NCI-H146 (cell line): Measurements from ENCODE around the gene PABPN1L.

Source experiments
- DNase-seq: peaks from one replicate; lab custom pipeline; 2025; lab: John Stamatoyannopoulos, UW

PABPN1L gene, protein sequence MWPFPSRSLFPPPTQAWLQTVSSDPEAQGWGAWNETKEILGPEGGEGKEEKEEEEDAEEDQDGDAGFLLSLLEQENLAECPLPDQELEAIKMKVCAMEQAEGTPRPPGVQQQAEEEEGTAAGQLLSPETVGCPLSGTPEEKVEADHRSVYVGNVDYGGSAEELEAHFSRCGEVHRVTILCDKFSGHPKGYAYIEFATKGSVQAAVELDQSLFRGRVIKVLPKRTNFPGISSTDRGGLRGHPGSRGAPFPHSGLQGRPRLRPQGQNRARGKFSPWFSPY

DNA sequence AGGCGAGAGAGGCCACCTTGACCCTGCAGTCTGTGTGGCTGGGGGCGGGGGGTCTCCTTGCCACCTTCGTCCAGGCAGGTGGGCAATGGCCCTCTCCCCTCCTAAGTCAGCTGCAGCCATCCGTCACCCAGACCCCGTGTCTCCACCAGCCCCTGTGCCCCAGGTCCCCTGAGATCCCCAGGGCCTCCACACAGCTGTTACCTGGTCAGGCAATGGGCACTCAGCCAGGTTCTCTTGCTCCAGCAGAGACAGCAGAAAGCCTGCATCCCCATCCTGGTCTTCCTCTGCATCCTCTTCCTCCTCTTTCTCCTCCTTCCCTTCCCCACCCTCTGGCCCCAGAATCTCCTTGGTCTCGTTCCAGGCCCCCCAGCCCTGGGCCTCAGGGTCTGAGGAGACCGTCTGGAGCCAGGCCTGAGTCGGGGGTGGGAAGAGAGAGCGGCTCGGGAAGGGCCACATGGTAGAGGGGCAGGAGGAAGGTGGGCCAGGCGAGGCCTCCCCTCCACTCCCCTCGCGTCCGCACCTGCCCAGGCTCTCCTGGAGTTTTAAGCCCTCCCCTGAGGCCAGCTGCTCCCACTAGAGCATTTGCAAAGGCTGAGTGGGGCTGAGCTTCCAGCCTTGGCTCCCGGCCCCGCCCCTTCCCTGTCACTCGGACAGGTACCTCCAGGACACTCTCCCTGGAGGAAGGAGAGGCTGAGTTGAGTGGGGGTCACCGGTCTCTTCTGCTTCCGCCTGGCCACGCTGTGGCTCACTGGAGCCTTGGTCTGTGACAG, at the start of gene PABPN1L:
TSS of gene PABPN1L (minus strand) at position 510 of the 770 bp plus-strand sequence. CDS start at position 456, 54 bp downstream.
- DNase-seq: no peak

DNA sequence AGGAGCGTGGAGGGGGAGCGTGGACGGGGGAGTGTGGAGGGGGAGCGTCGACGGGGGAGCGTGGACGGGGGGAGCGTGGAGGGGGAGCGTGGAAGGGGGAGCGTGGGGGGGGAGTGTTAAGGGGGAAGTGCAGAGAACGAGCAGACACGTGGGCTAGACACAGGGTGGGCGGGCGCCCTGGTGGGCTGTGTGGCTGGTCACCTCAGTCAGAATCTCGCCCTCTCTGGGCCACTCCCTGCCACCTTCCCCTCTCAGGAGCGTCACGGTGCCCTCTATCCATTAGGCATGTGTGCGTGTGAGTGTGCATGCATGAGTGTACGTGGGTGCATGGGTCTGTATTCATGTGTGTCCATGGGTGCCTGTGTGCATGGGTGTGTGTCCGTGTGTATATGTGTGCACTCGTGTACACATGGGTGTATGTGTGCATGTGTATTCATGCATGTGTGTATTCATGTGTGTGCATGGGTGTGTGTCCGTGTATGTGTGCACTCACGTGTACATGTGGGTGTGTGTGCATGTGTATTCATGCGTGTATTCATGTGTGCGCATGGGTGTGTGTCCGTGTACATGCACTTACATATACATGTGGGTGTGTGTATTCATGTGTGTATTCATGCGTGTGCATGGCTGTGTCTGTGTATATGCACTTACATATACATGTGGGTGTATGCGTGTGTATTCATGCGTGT, 49.3 kb upstream of the PABPN1L start:
- no peak for DNase-seq

DNA sequence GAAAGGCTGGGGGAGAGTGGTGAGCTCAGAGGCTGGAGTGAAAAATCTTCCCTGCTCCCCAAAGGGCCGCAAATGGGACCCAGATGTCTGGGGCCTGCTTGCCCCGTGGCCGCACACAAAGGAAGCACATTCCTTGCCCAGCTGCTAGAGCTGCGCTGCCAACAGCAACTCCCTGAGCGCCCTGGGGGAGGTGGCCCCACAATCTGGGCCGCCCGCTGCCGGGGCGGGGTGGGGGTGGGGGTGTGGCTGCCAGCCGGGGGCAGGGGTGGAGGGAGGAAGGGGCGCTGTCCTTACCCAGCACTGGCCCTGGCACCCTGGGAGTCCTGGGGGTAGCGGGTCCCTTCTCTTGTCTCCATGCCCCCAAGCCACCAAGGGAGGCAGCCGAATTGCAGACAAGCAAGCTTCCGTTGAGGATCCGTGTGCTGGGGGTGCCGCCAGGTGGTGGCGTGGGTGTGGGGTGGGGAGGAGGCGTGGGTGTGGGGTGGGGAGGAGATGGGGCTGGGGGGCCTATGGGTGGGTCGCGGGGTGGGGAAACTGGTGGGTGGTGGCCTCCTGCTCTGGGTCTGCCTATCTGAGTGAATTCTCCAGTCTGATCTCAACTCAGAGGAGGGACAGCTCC, 48.4 kb upstream of the PABPN1L start:
- no peak for DNase-seq

DNA sequence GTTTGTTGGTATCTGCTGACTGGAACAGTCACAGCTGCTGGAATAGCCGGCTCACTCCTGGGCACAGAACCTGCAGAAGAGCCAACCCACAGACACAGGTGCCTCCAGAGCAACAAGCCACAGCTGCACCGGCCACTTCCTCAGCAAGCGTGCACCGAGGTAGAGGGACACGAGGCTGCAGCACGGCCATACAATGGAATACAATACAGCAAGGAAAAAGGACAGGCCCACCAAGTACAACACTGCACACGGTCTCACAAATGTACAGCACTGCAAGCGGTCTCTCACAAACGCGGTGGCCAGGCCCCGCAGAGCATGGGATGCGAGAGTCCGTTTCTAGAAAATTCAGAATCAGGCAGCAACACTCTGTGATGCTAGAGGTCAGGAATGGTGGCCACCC, 47.4 kb upstream of the PABPN1L start:
- no peak for DNase-seq

DNA sequence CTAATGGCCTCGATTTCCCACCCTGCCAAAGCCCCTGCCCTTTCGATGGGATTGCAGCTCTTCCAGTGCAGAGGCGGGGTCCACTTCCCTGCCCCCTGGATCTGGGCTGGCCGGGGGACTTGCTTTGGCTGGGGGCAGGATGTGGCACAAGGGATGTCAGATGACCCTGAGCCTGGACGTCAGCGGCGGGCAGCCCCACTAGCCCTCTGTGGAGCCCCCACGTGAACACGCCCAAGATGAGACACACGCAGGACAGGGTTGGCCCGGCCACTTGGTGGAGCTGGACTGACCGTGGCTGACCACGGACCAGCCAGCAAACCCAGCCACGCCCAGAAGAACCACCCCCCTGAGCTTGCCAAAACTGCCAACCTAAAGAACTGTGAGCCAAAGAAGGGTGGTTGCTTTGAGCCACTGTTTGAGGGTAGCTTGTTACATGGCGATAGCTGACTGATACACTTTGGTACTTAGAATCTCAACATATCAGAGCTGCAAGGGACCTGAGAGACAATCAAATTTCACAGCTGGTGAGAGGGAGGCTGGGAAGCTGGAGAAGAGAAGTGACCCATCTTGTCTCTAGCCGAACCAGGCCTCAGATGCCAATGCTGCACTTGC, 46.6 kb upstream of the PABPN1L start:
- no peak for DNase-seq

DNA sequence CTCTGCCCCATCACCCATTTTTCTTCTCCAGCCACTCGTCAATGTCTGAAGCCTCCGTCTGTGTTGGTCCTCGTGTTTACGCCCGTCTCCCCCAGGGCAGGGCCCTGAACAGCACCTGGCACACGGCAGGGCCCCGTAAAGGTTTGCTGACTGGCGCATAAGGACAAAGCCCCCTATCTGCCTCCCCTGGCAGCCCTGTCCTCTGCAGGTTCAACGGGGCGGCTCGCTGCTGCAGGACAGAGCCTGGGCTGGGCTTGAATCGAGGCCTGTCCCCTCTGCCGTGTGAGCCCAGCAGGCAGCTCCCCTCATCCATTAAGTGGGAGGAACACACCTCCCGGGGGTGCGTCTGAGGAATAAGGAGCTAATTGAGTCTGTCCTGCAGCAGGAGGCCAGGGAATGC, 46.1 kb upstream of the PABPN1L start:
- no peak for DNase-seq

DNA sequence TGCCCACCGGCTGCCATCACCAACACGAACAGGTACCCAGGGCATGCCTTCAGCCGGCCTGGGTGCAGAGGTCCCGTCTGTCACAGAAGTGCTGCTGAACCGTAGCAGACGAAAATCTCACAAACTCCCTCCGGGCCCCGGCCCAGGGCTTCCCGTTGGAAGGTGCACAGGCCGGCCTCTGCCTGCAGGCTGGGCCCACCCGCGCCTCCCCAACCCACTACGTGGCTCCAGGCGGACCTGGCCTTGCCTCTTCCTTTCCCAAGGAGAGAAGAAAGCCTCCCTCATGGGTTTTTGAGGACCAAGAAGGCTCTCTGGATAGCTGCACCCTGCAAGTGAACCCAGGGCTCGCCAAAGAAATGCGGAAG, 45.5 kb upstream of the PABPN1L start:
- DNase-seq: no peak

DNA sequence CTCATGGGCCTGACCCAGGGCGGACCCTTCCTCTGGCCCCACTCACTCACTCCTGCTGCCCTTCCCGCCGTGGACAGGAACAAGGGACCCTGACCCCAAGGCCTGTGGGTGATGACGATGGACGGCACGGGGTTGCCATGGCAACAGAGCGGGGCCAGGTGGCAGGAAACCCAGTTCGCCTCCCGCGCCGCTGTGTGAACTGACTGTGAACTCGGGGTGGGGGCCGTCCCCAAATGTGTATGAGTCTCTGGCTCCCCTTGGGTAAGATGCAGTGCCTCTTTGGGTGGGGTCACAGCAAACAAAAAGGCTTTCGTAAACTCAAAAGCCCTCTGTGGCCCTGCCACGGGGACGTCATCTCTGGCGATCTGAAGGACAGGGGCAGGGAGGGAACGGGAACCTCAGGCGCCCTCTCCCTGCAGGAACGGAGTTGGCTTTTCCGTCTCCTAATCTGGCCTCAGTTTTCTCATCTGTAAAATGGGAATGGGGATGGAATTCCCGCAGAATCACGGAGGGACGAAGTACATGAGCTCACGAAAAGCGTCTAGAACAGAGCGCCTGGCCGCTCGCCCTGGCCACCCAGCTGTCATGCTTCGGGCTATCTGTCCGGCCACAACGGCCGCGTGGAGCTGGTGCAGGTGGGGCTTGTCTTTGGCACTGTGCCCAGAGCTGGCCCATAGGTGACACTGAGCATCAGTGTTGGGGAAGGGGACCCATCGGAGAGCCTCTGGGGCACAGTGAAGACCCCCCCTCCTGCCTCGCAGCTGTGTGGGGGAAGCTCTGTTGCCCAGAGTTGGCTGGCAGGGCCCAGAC, 44.9 kb upstream of the PABPN1L start:
- peak; percentile 19 for DNase-seq

DNA sequence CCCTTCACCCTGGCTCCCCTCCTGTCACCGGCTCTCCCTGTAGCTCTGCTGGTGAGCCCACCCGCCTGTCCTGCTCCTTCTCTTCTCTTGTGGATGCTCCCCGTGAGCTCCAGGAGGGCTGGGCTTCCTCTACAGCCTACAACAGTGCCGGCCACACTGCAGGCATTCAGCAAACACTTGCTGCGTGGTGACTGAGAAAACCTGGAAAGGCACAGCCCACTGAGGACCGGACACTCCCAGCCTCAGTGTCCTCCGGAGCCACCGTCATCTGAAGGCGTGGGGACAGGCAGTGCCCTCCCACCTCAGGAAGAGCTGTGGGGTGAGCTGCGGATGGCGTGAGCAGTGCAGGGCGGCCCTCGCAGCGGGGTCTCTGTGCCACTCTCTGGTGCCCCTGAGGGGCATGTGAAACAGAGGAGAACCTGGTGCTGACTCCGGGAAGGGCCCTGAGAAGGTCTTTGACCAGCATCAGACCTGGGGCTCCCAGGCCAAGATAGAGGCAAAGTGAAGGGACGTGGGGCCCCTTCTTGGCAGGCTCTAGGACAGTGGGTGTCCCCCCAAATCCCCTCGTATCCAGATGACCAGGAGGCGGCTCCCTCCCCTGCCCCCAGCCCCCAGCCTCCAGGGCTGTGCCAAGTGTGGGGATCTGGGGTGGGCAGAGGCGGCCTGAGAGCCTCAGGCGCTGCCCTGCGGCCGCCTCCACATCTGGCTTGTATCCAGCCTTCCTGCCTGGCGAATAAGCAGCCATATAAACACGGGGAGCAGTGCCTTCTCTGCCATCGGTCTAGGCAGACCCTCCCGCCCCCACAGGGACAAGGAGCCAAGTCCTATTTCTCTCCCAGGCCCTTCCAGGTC, 44.0 kb upstream of the PABPN1L start:
- no peak for DNase-seq

DNA sequence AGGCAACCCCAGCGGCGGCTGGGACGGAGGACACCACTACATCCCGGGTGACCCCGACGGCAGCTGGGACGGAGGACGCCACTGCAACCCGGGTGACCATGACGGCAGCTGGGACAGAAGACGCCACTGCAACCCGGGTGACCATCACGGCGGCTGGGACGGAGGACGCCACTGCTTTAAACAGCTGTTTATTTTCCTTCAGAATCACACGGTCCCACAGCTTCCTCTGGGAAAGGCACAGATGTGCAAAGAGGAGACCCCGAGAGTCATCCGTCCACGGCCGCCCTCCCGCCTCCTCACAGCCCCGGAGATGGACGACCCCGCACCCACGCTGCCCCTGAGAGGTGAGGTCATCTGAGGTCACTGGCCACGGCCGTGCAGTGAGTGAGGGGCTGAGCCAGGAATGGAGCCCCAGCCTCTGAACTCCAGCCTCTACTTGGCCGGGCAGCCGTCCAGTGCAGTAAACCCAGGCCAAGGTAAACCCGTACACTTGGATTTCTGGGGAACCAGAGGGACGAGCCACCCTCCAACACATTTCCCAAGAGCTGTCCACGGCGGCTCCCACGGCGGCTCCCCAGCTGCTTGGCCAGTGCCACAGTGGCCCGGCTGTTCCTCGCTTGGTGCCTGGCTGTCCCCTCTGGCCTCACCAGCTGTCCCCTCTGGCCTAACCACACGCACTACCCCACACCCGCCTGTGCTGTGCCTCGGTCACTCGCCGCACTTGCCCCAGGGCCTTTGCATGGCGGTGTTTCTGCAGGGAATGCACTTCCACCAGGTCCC, 43.2 kb upstream of the PABPN1L start:
- DNase-seq: no peak

DNA sequence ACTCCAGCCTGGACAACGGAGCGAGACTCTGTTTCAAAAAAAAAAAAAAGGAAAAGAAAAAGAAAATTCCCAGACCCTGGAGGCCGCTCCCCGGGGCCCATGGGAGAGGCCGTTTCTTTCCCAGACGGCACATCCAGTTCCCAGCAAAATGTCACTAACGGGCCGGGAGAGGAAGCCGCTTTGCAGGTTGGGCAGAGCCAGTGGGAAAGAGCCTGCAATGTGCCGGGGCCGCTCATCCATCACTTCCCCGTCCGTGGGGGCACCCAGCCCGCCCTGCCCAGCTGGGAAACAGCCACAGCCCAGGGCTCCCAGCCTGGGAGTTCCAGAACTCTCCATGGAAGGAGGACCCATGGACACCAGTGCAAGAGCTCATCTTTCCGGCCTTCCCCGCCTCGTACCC, 41.8 kb upstream of the PABPN1L start:
- DNase-seq: no peak

DNA sequence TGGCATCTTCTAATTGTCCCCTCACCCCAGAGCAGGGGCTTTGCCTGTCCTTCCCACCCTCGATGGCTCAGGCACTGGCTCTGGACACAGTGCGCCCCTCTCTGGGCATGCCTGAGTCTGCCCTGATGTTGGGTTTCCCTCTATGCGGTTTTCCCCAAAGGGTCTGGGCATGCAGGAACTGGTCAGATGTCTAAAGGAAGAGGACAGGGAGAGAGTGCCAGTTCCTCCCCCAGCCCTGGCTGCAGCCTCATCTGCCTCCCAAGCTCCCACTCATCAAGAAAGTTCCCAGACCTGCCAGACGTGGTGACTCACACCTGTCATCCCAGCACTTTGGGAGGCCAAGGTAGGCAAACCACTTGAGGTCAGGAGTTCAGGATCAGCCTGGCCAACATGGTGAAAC, 41.3 kb upstream of the PABPN1L start:
- no peak for DNase-seq

DNA sequence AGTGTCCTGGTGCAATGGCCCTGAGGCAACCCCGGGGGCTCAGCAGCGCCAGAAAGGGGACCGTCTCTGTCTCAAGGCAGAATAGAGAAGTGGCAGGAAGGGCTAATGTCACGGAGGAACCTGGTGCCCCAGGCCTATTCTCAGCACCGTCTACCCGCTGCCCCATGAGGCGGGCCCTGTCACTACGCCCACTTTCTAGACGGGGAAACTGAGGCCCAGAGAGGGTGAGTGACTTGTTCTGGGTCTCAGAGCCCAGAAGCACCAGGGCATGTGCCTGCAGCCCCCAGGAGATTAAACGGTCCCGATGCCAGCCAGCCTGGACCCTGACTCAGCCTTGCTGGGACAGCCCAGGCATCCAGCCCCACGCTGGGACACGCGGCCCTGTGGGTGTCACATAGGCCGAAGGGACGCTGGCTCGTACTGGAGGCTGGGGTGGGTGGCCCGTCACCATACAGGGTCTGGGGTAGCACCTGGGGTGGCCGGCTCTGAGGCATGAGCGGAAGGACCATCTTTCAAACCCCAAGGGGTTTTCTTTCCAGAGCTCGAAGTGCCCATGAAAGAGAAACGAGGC, 40.2 kb upstream of the PABPN1L start:
- no peak for DNase-seq

DNA sequence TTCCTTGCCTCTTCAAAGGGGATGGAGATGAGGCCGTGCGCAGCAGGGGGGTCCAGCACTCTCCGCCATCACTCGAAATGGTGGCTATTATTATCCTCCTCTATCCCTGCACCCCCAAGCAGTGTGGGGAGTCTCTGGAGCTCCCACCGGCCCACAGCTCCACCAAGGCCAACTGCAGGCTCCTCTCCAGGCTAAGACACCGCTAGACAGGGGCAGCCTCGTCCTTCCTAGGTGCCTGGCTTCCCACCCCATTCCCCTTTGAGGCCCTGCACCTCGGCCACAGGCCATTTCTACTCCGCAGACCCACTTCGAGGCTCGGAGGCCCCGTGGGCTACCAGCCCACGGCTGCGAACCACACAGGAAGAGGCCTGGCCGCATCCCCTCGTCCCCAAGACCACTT, 39.6 kb upstream of the PABPN1L start:
- DNase-seq: no peak

DNA sequence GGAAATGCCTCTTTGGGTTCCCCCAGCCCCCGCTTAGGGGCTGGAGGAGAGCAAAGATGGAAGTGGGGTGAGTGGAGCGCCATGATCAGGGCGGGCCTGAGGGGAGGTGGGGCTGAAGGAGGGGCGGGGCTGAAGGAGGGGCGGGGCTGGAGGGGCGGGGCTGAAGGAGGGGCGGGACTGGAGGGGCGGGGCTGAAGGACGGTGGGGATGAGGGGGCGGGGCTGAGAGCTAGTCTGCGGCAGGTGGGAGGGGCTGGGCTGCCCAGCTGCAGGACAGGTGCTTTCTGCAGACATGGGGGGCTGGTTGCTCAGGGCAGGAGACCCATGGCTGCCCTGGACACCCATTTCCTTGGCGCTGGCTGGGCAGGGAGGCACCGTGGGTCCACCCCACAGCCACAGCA, 39.1 kb upstream of the PABPN1L start:
- peak; percentile 12 for DNase-seq

DNA sequence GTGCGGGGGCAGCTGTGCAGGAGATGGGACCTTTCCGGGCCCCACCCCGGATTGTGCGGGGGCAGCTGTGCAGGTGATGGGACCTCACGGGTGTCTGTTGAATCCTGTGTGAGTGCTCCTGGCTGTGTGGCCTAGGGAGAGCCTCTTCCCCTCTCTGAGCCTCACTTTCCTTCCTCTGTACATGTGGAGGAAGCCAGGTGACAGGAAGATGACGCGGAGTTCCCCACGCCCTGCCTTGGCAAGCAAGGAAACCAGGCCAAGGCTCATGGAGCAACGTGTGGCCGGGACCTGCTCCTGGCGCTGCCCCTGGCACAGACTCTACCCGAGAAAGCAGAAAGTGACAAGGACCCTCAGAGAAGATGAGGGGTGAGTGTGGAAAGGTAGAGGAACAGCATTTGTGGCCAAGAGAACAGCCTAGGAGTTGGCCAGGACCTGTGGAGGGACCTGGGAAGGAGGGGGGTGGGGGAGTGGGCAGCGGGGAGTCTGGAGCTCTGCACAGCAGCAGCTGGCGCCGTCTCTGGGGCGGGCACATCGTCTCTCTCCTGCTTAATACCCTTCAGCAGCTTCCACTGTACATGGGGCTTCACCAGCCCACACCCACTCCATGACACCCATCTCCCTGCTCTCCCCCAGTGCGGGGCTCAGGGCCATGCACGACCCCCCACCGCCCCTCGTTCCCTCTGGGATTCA, 38.4 kb upstream of the PABPN1L start:
- no peak for DNase-seq

DNA sequence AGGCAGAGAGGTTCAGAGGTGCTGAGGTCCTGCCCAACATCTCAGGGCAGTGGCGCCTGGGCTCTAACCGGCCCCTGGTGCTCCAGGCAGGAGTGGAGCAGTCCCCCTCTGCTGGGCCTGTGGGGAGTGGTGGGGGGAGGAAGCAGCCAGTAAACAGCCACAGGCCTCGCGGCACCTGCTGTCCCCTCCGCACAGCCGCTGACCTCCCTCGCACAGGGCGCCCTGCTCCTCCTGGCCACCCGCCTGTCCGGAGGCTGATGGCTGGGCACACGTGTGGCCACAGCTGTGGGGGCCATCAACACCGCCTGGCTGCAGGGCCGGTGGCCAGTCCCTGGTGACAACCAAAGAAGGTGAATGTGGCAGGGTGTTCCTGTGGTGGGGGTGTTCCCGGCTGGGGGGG, 36.8 kb upstream of the PABPN1L start:
- DNase-seq: no peak

DNA sequence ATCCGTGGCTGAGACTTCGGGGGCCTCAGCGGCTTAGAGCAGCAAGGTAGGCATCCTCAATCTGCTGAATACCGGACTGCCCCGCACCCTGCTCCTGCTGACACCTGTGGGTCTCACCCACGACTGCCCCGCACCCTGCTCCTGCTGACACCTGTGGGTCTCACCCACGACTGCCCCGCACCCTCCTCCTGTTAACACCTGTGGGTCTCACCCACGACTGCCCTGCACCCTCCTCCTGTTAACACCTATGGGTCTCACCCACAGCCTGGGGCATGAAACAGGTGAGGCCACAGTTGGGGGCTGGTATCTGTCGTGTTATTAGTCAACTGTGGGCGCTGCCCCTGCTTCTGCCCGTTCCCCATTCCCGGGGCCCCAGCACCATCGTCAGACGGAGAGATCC, 36.3 kb upstream of the PABPN1L start:
- no peak for DNase-seq
